ENCODE measurements around the gene UNC5B. TPM values are rescaled to one million over a fixed set of nuclear protein-coding genes. Genes with fewer than 3 reads are reported as not detected.

Gene UNC5B
- total RNA-seq, 6 donors from 2014 or later, result 8.4 to 27.7 (median 20.5) TPM

- Histone ChIP-seq H3K27me3 (no peaks in the 10 kb centered on the region), H3K27ac (peak overlapping the region; percentile 75 to 86 (median 80)), H3K36me3 (no peaks in the 10 kb centered on the region), H3K4me3 (peak overlapping the region in 1 of 4 donors; percentile 13), H3K4me1 (peaks cover 61 to 73% (median 72%) of the 10 kb centered on the region in 4 donors), H3K9me3 (no peaks in the 10 kb centered on the region)
- peak; percentile 39 to 68 for TF ChIP-seq POLR2AphosphoS5 (IDR thresholded peaks at IDR 0.05)
- no peak for TF ChIP-seq POLR2A (IDR thresholded peaks at IDR 0.05)
- no peak for TF ChIP-seq CTCF (IDR thresholded peaks at IDR 0.05)
- peak in 2 of 4 donors; percentile 6 to 49 for TF ChIP-seq EP300 (IDR thresholded peaks at IDR 0.05)
- 29 to 31% methylated on average over 14 of the region's 16 CpGs for WGBS, 2 donors
- ATAC-seq (ENCODE audit: low FRiP score in 2 of 2), result peak; percentile 73 to 88
- DNase-seq, result peak; percentile 51 to 82
These were observed 22.8 kb downstream of the UNC5B start for GRCh38 chr10:71234970-71235685.

GRCh38 chr10:71235808-71236207, 23.4 kb downstream of the UNC5B start:
- no peaks in the 10 kb centered on the region for H3K9me3 ChIP-seq
- H3K27ac ChIP-seq, result peak overlapping the region; percentile 75 to 86 (median 80)
- H3K4me1 ChIP-seq, result peaks cover 65 to 78% (median 73%) of the 10 kb centered on the region in 4 donors

GRCh38 chr10:71236286-71236685, 23.9 kb downstream of the UNC5B start:
- DNase-seq, result no peak
- WGBS, 2 donors, result 76% methylated on average over 10 of the region's 10 CpGs; no CpG with 5 or more reads in 1 of the 2 donors
- ATAC-seq (ENCODE audit: low FRiP score in 2 of 2), result no peak
- no peaks in the 10 kb centered on the region for H3K36me3 ChIP-seq
- no peak overlapping the region for H3K4me3 ChIP-seq
- H3K4me1 ChIP-seq, result peaks cover 65 to 81% (median 73%) of the 10 kb centered on the region in 4 donors
- TF ChIP-seq POLR2AphosphoS5 (IDR thresholded peaks at IDR 0.05) (no peak), CTCF (IDR thresholded peaks at IDR 0.05) (no peak), EP300 (IDR thresholded peaks at IDR 0.05) (no peak), POLR2A (IDR thresholded peaks at IDR 0.05) (no peak)
- no peaks in the 10 kb centered on the region for H3K27me3 ChIP-seq
- peak overlapping the region in 3 of 4 donors; percentile 75 to 86 (median 82) for H3K27ac ChIP-seq
- no peaks in the 10 kb centered on the region for H3K9me3 ChIP-seq

More at GRCh38 chr10:71235808-71236207, 23.4 kb downstream of the UNC5B start:
- 82 to 85% methylated on average over 4 to 7 of the region's 7 CpGs for WGBS, 2 donors
- TF ChIP-seq POLR2A (IDR thresholded peaks at IDR 0.05) (no peak), POLR2AphosphoS5 (IDR thresholded peaks at IDR 0.05) (no peak), CTCF (IDR thresholded peaks at IDR 0.05) (no peak), EP300 (IDR thresholded peaks at IDR 0.05) (no peak)
- H3K36me3 ChIP-seq, result no peaks in the 10 kb centered on the region
- H3K4me3 ChIP-seq, result no peak overlapping the region
- ATAC-seq (ENCODE audit: low FRiP score in 2 of 2) (no peak), DNase-seq (no peak)
- no peaks in the 10 kb centered on the region for H3K27me3 ChIP-seq

GRCh38 chr10:71236822-71237682, 24.7 kb downstream of the UNC5B start:
- no peak for ATAC-seq (ENCODE audit: low FRiP score in 2 of 2)
- H3K4me3 ChIP-seq, result no peak overlapping the region

More at GRCh38 chr10:71236822-71237682, 24.7 kb downstream of the UNC5B start:
- 78% methylated on average over 14 to 15 of the region's 15 CpGs for WGBS, 2 donors
- Histone ChIP-seq H3K4me1 (peaks cover 66 to 83% (median 72%) of the 10 kb centered on the region in 4 donors), H3K27ac (peak overlapping the region in 2 of 4 donors; percentile 82 to 86), H3K27me3 (no peaks in the 10 kb centered on the region), H3K9me3 (no peaks in the 10 kb centered on the region), H3K36me3 (no peaks in the 10 kb centered on the region)
- no peak for DNase-seq
- TF ChIP-seq POLR2AphosphoS5 (IDR thresholded peaks at IDR 0.05) (no peak), POLR2A (IDR thresholded peaks at IDR 0.05) (no peak), EP300 (IDR thresholded peaks at IDR 0.05) (no peak), CTCF (IDR thresholded peaks at IDR 0.05) (no peak)

Measured in upper lobe of left lung (tissue), 6 donors.